Activated CD8-positive, alpha-beta memory T cell treated with anti-CD3 and anti-CD28 coated beads, Interleukin-2, amount 50 U/mL, for 1 hour (primary cell): ENCODE results near the gene MUC21.
A peak's percentile ranks its signal among the peaks of the same experiment; 100 is the strongest.

ENCODE experiments used
- DNase-seq: peaks from one replicate; pipeline ENCODE4 v3.0.0-alpha.2; 2020; ENCODE audit errors: extremely low read depth

The MUC21 gene

DNA sequence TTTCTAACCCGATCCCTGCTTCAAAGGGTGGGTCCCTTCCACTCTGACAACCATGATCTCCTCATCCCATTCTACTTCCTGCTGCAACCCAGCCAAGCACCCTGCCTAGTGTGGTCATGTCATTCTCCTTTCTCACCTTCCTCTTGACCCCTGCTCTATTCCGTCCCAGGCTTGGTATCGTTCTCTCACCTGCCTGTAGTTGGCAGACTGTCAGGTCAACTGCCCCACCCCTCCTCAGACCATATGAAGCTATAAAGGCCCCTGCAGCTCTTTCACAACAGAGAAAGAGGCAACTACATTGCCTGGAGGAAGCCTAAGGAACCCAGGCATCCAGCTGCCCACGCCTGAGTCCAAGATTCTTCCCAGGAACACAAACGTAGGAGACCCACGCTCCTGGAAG is at the start of gene MUC21:
Gene MUC21 (plus strand): TSS at position 280 of the 400 bp plus-strand sequence. CDS start 241 bp downstream, outside the sequence.
- DNase-seq, result no peak

DNA sequence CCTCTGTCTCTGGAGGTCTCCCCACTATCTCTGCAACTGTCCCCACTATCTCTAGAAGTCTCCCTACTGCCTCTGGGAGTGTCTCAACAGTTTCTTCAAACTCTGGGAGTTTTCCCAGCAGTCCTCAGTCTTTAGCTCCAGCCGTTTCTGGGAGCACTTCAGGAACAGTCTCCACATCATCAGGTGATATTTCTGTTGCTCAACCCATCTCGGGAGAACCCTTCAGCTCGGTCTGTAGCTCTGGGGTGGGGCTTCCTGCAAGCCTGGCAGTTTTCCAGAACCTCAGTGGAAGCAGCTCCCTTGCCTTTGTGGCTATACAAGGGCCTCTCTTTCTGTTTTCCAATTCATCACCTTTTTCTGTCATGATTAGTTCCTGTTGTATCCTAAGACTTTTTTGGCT is 48.5 kb upstream of the MUC21 start:
- no peak for DNase-seq

DNA sequence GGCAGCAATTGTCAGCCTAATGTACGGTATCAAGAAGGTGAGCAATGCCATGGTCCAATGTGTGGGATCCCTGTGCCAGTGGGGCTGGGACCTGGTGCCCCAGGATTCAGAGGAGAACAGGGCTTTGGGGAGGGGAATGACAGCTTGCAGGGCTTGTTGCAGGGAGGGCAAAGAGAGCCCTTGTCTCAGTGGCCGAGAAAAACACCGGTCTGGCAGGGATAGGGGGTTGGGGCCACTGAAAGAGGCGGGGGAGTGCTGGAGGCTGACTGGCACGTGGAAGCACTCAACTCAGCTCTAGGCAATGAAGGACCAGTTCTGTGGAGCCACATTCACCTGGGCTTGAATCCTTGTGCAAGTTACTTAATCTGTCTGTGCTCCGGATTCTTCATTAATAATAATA is 46.3 kb upstream of the MUC21 start:
- DNase-seq, result no peak

DNA sequence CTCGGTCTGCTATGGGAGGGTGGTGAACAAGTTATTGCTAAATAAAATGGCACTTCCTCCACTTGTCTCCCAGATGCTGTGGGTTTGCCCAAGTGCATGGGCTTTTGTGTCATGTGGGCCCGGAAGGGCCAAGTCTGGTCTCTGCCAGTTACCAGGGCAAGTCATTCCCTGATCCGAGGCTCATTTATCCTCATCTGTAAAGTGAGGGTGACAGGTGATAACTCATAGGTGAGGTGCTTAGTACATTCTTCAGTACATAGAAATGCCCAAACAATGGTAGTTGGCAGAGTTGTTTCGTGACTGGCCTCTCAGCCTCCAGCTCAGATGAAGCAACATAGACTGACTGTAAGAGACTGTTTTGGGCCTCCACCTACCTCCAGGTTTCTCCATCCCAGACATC is 44.8 kb upstream of the MUC21 start:
- DNase-seq, result no peak

DNA sequence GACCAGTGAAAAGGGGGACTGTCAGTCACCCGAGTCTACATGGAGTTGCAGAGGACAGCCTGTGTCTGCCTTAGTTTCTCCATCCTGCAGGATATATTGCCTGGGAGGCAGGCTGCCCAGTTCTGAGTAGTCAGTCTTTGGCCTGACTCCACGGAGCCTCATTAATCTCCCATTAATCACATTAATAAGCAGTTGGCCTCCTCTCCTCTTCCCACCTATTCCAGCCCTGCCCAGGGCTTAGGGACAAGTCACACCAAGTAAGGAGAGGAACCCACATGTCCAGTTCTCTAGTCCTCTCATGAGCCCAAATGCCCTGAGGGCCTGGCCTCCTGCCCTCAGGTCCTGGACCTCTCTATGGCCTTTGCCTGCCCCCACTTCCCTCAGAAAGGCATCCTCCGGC is 44.0 kb upstream of the MUC21 start:
- no peak for DNase-seq

DNA sequence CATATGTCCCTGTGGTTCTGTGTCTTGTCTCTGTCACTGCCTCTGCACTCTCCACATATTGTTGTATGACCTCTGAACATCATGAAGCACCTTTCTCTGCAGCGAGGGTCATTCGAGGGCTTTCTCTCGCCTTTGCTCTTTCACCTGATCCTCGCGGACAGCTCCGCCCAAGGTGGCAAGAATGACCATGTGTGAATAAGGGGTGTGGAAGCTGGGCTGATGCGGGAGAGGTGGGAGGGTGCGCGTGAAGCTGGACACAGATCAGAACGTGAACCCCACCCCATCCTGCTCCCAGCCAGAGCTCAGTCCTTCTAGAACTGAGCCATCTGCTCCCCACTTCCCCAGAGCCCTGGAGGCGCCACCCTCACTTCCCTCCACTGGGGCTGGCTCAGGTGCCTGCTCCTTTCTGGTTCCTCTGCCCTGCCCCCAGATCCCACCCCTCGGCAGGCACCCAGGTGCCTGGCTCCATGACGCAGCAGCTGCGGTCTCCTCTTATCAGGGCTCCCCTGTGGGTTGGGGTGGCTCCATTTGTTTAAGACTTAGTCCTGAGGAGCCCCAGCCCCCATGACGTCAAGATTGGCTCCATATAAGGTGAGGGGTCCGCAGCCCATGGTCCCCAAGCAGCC is 43.0 kb upstream of the MUC21 start, which contains the start of gene MUCL3:
Gene MUCL3 (plus strand): TSS at position 613 of the 626 bp plus-strand sequence. CDS start 27 bp downstream, outside the sequence.
- DNase-seq, result no peak

DNA sequence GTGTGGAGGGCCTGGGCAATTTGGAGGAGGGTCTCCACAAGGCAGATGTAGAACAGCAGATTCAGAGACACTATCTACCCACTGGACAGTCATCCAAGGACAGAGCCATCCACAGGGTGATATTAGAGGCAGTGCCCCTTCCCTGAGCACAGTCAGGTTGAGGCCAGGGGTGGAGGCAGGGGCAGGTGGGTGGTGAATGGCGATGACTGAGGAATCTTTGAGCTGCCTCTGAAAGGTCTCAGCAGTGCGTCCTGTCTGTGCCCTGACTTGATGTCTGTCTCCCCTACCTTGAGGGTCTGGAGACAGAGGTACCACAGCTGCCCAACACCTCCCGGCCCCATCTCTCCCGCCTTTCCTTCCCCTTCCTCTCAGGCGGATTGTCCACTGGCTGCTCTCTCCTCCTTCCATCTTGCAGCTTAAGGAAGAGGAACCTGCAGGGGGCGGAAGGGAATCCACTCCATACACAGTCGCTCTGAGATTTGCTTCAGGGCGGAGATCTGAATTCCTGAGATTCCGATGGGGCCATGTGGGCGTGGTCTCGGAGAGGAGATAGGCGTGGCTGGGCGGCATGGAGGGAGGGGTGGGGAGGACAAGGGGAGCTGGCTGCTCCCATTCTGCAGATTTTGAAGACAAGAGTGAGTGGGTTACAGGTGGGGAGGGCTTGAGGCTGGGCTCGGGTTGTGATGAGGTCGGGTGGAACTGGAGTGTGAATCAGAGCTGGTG is 41.0 kb upstream of the MUC21 start:
- DNase-seq, result no peak

DNA sequence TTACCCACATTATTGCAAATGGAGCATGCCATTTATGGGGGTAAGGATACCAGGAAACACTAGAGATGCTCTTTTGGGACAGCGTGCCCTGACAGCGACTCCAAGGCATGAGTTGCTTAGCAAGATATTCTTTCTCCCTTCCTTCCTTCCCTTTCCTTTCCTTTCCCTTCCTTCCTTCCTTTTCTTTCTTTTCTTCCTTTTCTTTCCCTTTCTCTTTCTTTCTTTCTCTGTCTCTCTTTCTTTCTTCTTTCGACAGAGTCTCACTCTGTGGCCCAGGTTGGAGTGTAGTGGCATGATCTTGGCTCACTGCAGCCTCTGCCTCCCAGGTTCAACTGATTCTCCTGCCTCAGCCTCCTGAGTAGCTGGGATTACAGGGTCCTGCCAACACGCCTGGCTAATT is 39.5 kb upstream of the MUC21 start:
- DNase-seq, result no peak

DNA sequence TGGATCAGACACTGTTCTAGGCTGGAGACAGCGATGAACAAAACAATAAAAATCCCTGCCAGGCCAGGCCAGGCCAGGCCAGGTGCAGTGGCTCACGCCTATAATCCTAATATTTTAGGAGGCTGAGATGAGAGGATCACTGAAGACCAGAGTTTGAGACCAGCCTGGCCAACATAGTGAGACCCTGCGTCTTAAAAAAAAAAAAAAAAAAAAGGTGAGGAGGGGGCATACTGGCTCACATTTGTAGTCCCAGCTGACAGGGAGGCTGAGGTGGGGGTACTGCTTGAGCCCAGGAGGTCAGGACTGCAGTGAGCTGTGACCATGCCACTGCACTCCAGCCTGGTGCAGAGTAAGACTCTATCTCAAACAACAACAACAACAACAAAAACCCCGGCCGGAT is 38.2 kb upstream of the MUC21 start:
- DNase-seq, result no peak

DNA sequence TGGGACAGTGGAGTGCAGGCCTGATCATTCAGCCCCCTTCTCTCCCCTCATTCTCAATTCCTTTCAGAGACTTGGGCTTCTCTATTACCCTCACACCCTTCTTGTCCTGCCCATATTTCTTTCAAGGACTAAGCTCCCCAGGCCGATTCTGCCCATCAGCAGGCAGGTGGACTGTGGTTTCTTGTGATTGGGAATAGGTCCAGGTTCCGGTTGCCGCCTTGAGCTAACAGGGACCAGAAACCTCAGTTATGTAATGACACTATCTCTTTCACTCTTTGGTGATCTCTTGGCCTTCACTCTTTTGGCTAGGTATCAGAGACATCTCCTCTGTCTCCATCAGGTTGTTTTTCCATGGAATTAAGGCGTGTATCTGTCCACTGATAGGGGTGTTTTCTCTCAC is 36.3 kb upstream of the MUC21 start:
- DNase-seq, result no peak

DNA sequence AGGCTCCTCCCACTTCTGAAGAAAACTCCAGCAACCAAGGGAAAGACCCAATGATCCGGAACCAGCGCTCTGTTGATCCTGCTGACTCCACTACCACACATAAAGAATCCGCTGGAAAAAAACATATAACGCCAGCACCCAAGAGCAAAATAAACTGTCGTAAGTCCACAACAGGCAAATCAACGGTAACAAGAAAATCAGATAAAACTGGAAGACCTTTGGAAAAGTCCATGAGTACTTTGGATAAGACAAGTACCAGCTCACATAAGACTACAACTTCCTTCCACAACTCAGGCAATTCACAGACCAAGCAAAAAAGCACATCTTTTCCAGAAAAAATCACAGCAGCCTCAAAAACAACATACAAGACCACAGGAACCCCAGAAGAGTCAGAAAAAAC is 34.7 kb upstream of the MUC21 start:
- no peak for DNase-seq

DNA sequence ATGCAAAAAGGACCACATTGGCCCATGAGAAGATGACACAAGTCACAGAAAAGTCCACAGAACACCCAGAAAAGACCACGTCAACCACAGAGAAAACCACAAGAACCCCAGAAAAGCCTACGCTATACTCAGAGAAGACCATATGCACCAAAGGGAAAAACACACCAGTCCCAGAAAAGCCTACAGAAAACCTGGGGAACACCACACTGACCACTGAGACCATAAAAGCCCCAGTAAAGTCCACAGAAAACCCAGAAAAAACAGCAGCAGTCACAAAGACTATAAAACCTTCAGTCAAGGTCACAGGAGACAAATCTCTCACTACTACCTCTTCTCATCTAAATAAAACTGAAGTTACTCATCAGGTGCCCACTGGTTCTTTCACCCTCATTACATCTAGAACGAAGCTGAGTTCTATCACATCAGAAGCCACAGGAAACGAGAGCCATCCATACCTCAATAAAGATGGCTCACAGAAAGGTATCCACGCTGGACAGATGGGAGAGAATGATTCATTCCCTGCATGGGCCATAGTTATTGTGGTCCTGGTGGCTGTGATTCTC is 31.5 kb upstream of the MUC21 start:
- DNase-seq, result no peak

DNA sequence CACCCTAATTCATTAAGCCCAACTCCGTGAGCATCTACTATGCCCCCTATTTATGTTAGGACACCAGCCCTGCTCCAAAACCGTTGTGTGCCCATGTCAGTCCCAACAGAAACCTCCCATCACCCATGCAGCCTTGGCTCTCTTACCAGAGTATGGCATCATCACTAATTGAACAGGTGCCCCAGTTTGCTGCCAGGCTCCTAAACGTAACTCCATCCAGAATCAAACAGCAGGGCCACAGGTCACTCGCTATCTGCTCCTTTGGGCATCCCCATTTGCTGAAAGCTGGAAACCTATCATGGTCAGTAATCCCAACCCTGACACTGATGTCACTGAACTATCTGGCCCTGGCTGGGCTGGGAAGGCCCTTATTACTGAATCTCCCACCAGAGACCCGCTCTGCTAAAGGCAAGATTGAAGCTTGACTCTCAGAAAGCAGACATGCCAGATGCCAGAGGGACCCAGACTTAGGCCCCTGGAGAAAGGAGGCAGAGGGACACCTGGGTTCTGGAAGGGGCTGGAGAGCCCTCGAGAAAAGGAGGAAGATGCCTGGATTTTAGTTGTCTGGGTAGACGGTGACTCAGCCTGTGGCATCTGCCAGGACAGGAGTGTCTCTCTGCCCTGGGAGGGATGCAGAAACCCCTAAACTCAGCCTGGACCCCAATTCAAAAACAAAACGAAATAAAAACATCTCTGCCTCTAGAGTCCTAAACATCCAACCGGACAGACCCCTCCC is 28.7 kb upstream of the MUC21 start:
- no peak for DNase-seq

DNA sequence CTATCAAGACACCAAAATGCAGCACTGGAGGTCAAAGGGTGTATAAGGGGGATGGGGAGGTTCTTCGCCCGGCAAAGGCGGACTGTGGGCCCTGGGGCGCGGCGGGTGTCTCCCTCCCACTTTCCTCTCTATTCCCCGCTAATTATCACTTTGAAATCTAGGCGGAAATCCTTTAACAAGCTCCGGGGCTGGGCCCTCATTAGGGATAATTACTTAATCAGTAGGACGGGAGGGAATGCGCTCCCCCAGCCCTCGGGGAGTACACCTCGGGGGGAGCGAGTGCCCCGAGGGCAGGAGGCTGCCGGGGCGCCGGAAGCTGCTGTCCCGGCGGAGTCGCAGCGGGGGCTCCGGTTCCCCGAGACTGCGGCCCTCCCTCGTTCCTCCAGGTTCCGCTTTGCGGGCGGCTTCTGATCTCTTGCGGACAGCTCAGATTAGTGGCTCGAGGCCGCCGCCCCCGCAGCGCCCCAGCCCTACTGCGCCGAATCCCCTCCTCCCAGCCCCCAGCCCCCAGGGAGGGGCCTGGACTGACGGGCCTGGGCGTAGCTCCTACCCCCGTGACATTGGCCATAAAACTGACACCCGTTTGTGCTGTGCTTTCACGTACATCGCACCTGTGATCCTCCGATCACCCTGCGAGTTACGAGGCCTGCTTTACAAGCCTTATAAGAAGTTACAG is 28.0 kb upstream of the MUC21 start:
- DNase-seq, result peak; percentile 26

DNA sequence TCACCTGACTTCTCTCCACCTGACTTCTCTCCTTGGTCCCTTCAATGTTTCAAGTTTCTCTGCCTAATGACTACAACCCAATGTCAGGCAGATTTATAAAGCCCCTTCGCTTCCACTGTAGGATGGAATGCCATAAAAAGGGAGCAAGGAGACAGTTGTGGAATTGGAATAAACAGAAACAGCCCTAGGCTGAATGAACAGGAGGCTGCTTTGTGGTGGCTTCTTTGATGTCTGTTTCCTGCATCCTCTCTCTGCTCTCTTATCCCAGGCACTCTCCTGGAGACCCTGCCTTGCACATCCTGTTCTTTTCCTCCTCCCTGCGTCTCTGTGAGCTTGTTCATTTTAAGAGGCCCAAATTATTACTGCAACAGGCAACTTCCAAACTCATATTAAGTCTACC is 25.8 kb upstream of the MUC21 start:
- DNase-seq, result no peak

DNA sequence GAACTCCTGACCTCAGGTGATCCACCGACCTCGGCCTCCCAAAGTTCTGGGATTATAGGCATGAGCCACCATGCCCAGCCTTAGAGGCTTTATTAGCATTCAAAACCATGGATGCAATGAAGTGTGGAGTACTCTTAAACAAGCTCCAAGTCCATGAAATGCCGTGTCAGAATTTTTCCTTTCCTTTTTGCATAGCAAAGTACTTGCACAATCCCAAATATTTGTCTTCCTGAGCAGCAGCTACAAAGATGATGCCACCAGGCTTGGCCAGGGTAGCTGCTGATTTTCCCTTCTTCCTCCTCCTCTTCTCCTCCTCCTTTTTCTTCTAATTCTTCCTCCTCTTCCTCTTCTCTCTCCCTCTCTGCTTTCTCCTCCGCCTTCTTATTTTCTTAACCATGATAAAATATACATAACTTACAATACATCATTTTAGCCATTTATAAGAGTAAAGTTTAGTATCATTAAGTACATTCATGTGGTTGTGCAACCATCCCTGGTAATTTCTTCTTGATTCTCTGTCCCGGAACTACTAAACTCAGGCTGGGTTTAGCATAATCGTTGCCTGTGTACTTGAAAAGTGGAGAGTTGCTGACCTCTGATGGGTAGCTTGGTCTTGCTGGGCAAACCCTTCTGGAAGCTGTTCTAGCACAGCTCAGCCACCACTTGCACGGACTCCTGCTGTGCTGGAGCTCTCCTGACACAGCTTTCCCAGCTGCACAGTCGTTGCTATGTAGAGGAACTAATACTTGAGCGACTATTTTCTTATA is 22.4 kb upstream of the MUC21 start:
- DNase-seq, result no peak

DNA sequence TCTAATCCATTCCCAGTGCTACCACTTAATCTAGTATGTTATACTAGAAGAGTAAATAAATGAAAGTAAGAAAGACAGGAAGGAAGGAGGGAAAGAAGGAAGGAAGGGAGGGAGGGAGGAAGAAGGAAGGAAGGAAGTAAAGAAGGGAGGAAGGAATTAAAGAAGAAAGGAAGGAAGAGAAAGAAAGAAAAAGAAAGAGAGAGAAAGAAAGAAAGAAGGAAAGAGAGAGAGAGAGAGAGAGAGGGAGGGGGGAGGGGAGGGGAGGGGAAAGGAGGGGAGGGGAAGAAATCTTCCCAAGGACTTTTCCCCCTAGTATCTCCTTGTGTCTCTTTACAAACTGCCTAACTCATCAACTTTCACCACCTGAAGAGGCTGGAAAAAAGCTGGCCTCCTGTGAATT is 20.8 kb upstream of the MUC21 start:
- no peak for DNase-seq

DNA sequence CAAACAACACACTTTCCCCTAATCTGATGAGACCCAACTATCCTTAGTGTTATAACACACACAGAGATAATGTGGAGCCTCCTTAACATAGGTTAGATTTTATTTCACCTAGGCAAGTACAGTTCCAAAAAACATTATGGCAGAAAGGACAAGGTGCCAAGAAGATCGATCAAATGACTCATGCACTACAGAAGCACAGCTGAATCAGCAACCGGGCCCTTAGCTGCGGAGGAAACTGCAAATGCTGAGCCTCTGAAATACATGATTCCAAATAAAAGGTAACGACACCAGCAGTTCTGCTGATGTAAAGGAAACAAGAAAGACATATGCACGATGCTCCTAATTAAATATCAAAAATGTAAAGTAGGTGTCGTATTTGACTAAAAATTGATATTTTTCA is 19.9 kb upstream of the MUC21 start:
- no peak for DNase-seq

DNA sequence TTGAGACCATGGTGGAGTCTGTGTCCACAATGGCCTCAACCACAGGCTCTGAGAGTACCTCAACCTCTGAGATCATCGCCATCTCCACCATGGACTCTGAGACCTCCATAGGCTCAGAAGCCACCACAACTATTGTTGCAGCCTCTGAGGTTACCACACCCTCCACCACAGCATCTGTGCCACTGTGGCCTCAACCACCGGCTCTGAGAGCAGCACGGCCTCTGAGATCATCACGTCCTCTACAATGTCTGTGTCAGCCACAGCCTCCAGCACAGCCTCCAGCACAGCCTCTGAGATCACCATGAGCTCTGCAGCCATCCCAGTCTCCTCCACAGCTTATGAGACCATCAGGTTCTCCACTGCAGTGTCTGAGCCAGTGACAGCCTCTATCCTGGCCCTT is 19.4 kb upstream of the MUC21 start:
- no peak for DNase-seq

DNA sequence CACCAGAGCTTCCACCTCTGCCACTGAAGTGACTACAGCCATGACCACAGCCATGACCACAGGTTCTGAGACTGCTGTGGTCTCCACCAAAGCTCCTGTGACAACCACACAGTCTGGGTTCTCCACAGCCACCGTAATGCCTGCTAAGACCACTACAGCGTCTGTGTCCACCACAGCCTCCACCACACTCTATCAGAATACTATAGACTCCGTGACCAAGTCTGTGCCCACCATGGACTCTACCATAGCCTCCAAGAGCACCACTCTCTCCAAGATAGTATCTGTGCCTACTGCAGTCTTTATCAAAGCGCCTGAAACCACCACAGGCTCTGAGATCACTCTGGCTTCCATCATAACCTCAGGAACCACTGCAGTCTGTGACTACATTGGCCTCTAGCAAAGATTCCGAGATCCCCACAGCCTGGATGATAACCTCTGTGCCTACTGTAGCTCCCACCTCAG is 18.3 kb upstream of the MUC21 start:
- no peak for DNase-seq

DNA sequence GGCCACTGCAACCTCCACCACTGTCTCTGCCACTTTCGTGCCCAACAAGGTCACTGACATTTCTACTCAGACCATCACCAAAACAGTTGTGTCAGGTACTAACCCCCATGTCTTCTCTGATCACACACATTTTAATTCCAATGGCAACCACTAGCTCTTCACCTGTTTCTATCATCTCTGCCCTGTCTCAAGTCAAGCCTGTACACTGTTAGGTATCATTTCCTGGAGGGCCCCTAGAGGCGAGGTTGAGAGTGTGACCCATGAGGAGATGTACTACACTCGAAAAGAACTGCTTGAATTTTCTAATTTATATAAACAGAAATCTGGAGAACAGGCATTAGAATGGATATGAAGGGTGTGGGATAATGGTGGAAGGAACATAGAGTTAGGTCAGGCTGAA is 17.4 kb upstream of the MUC21 start:
- DNase-seq, result no peak
